WTC11 (cell line): ENCODE measurements around the gene PDXP.

Source experiments
- CBFB ChIP-seq: sonication (generic); formaldehyde crosslinking; IDR thresholded peaks from 2 replicates; pipeline ENCODE4 v1.8.1; 2022; ENCODE audit warnings: mild to moderate bottlenecking, low read depth, missing genetic modification reagents
- ELF4 ChIP-seq: sonication (generic); formaldehyde crosslinking; IDR thresholded peaks from 2 replicates; pipeline ENCODE4 v1.8.1; 2022; ENCODE audit warnings: low read depth, mild to moderate bottlenecking, moderate library complexity, missing genetic modification reagents
- NR3C1 ChIP-seq: sonication (generic); formaldehyde crosslinking; conservative IDR thresholded peaks from 2 replicates; pipeline ENCODE4 v1.8.1; 2023; ENCODE audit warnings: low read depth, mild to moderate bottlenecking, missing genetic modification reagents
- SP1 ChIP-seq: sonication (generic); formaldehyde crosslinking; conservative IDR thresholded peaks from 2 replicates; pipeline ENCODE4 v1.8.1; 2022; ENCODE audit warnings: missing genetic modification reagents
- TCF7 ChIP-seq: sonication (generic); formaldehyde crosslinking; IDR thresholded peaks from 2 replicates; pipeline ENCODE4 v1.8.0; 2022; ENCODE audit warnings: mild to moderate bottlenecking, low read depth, missing genetic modification reagents, moderate library complexity
- TEAD1 ChIP-seq: sonication (generic); formaldehyde crosslinking; IDR thresholded peaks from 2 replicates; pipeline ENCODE4 v1.8.0; 2022; ENCODE audit warnings: mild to moderate bottlenecking, missing genetic modification reagents
- ZNF232 ChIP-seq: sonication (generic); formaldehyde crosslinking; IDR thresholded peaks from 2 replicates; pipeline ENCODE4 v1.8.0; 2022; ENCODE audit warnings: mild to moderate bottlenecking, missing genetic modification reagents
- ZNF671 ChIP-seq: fragments of 250-450 bp; sonication (Bioruptor Pico); IDR thresholded peaks from 2 replicates; pipeline ENCODE4 v1.8.0; 2021; ENCODE audit warnings: mild to moderate bottlenecking
- TF ChIP-seq, protein P1 (sequence below): fragments of 200-600 bp; IDR thresholded peaks from 2 replicates; pipeline ENCODE4 v1.8.0; 2022; ENCODE audit warnings: antibody characterized with exemption
- TF ChIP-seq, protein P2 (sequence below): sonication (generic); formaldehyde crosslinking; IDR thresholded peaks from 2 replicates; pipeline ENCODE4 v1.8.0; 2022; ENCODE audit warnings: mild to moderate bottlenecking, missing genetic modification reagents
- TF ChIP-seq, protein P3 (sequence below): sonication (generic); formaldehyde crosslinking; IDR thresholded peaks from 2 replicates; pipeline ENCODE4 v1.8.1; 2023; ENCODE audit warnings: mild to moderate bottlenecking, moderate library complexity, missing genetic modification reagents
- TF ChIP-seq, protein P4 (sequence below): sonication (generic); formaldehyde crosslinking; IDR thresholded peaks from 2 replicates; pipeline ENCODE4 v1.8.0; 2022; ENCODE audit warnings: mild to moderate bottlenecking, missing genetic modification reagents
- TF ChIP-seq, protein P5 (sequence below): sonication (generic); formaldehyde crosslinking; IDR thresholded peaks from 2 replicates; pipeline ENCODE4 v1.8.0; 2022; ENCODE audit warnings: mild to moderate bottlenecking, missing genetic modification reagents
- TF ChIP-seq, protein P6 (sequence below): sonication (generic); formaldehyde crosslinking; conservative IDR thresholded peaks from 2 replicates; pipeline ENCODE4 v1.8.1; 2023; ENCODE audit warnings: mild to moderate bottlenecking, low read depth, missing genetic modification reagents, moderate library complexity

DNA sequence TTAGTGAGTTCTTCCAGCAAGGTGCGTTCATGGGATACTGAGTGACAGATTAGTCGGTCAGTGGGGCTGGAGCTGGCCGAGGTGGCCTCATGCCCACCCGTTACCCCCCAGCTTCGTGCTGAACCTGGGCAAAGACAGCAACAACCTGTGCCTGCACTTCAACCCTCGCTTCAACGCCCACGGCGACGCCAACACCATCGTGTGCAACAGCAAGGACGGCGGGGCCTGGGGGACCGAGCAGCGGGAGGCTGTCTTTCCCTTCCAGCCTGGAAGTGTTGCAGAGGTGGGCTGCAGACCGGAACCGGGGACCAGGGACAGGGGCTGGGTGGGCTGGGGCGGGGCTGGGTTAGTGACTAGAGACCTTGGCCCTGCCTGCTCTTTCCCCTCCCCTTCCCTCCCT lies 19.8 kb downstream of the PDXP start:
- TF ChIP-seq TEAD1 (CRISPR knock-in tag) (no peak), CBFB (CRISPR knock-in tag) (no peak), NR3C1 (CRISPR knock-in tag) (no peak), TCF7 (CRISPR knock-in tag) (no peak), SP1 (no peak), ZNF232 (CRISPR knock-in tag) (no peak), ZNF671 (no peak), ELF4 (CRISPR knock-in tag) (no peak)
- TF ChIP-seq, protein P1, sequence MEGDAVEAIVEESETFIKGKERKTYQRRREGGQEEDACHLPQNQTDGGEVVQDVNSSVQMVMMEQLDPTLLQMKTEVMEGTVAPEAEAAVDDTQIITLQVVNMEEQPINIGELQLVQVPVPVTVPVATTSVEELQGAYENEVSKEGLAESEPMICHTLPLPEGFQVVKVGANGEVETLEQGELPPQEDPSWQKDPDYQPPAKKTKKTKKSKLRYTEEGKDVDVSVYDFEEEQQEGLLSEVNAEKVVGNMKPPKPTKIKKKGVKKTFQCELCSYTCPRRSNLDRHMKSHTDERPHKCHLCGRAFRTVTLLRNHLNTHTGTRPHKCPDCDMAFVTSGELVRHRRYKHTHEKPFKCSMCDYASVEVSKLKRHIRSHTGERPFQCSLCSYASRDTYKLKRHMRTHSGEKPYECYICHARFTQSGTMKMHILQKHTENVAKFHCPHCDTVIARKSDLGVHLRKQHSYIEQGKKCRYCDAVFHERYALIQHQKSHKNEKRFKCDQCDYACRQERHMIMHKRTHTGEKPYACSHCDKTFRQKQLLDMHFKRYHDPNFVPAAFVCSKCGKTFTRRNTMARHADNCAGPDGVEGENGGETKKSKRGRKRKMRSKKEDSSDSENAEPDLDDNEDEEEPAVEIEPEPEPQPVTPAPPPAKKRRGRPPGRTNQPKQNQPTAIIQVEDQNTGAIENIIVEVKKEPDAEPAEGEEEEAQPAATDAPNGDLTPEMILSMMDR = no peak
- TF ChIP-seq, protein P2, sequence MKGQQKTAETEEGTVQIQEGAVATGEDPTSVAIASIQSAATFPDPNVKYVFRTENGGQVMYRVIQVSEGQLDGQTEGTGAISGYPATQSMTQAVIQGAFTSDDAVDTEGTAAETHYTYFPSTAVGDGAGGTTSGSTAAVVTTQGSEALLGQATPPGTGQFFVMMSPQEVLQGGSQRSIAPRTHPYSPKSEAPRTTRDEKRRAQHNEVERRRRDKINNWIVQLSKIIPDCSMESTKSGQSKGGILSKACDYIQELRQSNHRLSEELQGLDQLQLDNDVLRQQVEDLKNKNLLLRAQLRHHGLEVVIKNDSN (CRISPR knock-in tag) = no peak
- TF ChIP-seq, protein P3, sequence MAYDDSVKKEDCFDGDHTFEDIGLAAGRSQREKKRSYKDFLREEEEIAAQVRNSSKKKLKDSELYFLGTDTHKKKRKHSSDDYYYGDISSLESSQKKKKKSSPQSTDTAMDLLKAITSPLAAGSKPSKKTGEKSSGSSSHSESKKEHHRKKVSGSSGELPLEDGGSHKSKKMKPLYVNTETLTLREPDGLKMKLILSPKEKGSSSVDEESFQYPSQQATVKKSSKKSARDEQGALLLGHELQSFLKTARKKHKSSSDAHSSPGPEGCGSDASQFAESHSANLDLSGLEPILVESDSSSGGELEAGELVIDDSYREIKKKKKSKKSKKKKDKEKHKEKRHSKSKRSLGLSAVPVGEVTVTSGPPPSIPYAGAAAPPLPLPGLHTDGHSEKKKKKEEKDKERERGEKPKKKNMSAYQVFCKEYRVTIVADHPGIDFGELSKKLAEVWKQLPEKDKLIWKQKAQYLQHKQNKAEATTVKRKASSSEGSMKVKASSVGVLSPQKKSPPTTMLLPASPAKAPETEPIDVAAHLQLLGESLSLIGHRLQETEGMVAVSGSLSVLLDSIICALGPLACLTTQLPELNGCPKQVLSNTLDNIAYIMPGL (CRISPR knock-in tag) = no peak
- TF ChIP-seq, protein P4, sequence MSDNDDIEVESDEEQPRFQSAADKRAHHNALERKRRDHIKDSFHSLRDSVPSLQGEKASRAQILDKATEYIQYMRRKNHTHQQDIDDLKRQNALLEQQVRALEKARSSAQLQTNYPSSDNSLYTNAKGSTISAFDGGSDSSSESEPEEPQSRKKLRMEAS = no peak
- TF ChIP-seq, protein P5, sequence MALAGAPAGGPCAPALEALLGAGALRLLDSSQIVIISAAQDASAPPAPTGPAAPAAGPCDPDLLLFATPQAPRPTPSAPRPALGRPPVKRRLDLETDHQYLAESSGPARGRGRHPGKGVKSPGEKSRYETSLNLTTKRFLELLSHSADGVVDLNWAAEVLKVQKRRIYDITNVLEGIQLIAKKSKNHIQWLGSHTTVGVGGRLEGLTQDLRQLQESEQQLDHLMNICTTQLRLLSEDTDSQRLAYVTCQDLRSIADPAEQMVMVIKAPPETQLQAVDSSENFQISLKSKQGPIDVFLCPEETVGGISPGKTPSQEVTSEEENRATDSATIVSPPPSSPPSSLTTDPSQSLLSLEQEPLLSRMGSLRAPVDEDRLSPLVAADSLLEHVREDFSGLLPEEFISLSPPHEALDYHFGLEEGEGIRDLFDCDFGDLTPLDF = no peak
- TF ChIP-seq, protein P6, sequence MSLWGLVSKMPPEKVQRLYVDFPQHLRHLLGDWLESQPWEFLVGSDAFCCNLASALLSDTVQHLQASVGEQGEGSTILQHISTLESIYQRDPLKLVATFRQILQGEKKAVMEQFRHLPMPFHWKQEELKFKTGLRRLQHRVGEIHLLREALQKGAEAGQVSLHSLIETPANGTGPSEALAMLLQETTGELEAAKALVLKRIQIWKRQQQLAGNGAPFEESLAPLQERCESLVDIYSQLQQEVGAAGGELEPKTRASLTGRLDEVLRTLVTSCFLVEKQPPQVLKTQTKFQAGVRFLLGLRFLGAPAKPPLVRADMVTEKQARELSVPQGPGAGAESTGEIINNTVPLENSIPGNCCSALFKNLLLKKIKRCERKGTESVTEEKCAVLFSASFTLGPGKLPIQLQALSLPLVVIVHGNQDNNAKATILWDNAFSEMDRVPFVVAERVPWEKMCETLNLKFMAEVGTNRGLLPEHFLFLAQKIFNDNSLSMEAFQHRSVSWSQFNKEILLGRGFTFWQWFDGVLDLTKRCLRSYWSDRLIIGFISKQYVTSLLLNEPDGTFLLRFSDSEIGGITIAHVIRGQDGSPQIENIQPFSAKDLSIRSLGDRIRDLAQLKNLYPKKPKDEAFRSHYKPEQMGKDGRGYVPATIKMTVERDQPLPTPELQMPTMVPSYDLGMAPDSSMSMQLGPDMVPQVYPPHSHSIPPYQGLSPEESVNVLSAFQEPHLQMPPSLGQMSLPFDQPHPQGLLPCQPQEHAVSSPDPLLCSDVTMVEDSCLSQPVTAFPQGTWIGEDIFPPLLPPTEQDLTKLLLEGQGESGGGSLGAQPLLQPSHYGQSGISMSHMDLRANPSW = no peak
